ENCODE results near the gene CACNA1B.

Gene CACNA1B

DNA sequence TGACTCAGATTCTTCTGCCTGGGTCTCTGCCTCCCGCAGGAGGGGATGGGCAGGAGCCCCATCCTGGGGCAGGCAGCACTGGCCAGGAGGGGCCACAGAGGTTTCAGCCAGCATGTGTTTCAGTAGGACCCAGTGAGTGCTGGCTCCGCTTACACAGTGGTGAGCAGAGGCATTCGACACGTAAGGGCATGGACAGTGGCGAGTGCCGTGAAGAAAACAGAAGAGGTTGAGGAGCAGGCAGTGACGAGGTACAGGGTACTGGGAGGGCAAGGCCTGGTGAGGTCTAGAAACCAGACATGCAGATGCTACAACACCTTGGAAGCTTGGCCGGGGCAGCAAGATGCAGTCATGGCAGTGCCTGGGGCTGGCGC lies 41.5 kb downstream of the CACNA1B start:
- Histone ChIP-seq H2BK12ac (ENCODE audit: low read length in 2 of 2) (no peak overlapping the region), H2AFZ (ENCODE audit: low read depth, low read length) (no peak overlapping the region), H3K36me3 (ENCODE audit: control insufficient read depth in 1 of 2, insufficient read depth in 2 of 2, low read depth in 1 of 2, low read length in 2 of 2) (no peaks in the 10 kb centered on the region), H2BK5ac (ENCODE audit: low read depth, low read length, poor library complexity, severe bottlenecking) (no peak overlapping the region), H3K23ac (ENCODE audit: low read length in 2 of 2) (no peak overlapping the region), H2BK15ac (ENCODE audit: low read depth, poor library complexity, severe bottlenecking) (no peak overlapping the region), H3K4ac (ENCODE audit: low read depth in 1 of 2, low read length in 2 of 2) (no peak overlapping the region), H3K9me3 (ENCODE audit: control insufficient read depth, low read length) (no peaks in the 10 kb centered on the region), H4K8ac (ENCODE audit: low read length) (no peak overlapping the region), H4K91ac (ENCODE audit: low read length) (peak overlapping the region; percentile 21), H3K4me3 (ENCODE audit: insufficient read depth in 1 of 2, low read depth in 1 of 2, low read length in 2 of 2) (no peak overlapping the region), H3K4me2 (ENCODE audit: low read length, poor library complexity, severe bottlenecking) (no peak overlapping the region), H3K18ac (ENCODE audit: low read depth in 1 of 2, low read length in 2 of 2) (no peak overlapping the region), H3K4me1 (ENCODE audit: control insufficient read depth, insufficient read depth, low read depth, low read length) (peaks cover 1% of the 10 kb centered on the region), H2AK5ac (ENCODE audit: low read length, severe bottlenecking) (no peak overlapping the region), H3K9ac (ENCODE audit: low read length) (no peak overlapping the region), H3K14ac (ENCODE audit: low read length in 2 of 2) (no peak overlapping the region), H3K79me1 (replicated peaks; ENCODE audit: low read length, poor library complexity, severe bottlenecking) (no peaks in the 10 kb centered on the region), H2BK120ac (ENCODE audit: low read depth, low read length) (no peak overlapping the region), H3K27me3 (ENCODE audit: control insufficient read depth in 1 of 2, insufficient read depth in 1 of 2, low read length in 2 of 2) (peaks cover 0 to 2% of the 10 kb centered on the region in 2 experiments), H3K27ac (ENCODE audit: low read length, poor library complexity, severe bottlenecking) (no peak overlapping the region)
- 87% methylated on average over 9 of the region's 9 CpGs for WGBS
- no peak for DNase-seq

DNA sequence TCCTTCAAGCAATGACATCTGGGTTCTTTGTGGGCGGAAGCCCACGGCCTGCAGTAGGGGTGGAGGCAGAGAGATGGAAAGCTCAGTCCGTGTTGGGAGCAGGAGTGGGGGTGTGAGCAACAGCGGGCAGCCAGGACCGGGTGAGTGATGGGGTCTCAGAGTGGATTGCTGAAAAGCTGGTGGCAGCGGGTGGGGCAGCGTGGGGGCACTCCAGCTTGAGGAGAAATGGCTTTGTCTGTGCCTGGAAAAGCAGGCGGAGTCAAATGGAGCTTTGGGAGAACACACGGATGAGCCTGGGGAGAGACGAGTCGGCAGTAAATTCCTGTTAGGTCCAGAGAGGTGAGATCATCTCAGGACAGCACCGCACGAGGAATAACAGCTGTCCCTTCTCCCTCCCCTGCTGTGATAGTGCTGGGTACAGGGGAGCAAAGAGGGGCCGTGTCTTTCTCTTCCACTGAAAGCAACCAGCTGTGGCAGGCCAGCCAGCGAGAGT lies 42.1 kb downstream of the CACNA1B start:
- Histone ChIP-seq H3K27me3 (ENCODE audit: control insufficient read depth in 1 of 2, insufficient read depth in 1 of 2, low read length in 2 of 2) (peaks cover 0 to 2% of the 10 kb centered on the region in 2 experiments), H3K14ac (ENCODE audit: low read length in 2 of 2) (no peak overlapping the region), H3K4me2 (ENCODE audit: low read length, poor library complexity, severe bottlenecking) (no peak overlapping the region), H3K4me1 (ENCODE audit: control insufficient read depth, insufficient read depth, low read depth, low read length) (peaks cover 1% of the 10 kb centered on the region), H2BK15ac (ENCODE audit: low read depth, poor library complexity, severe bottlenecking) (no peak overlapping the region), H3K4me3 (ENCODE audit: insufficient read depth in 1 of 2, low read depth in 1 of 2, low read length in 2 of 2) (no peak overlapping the region), H2BK12ac (ENCODE audit: low read length in 2 of 2) (no peak overlapping the region), H2BK120ac (ENCODE audit: low read depth, low read length) (no peak overlapping the region), H4K91ac (ENCODE audit: low read length) (no peak overlapping the region), H3K18ac (ENCODE audit: low read depth in 1 of 2, low read length in 2 of 2) (no peak overlapping the region), H3K36me3 (ENCODE audit: control insufficient read depth in 1 of 2, insufficient read depth in 2 of 2, low read depth in 1 of 2, low read length in 2 of 2) (no peaks in the 10 kb centered on the region), H3K23ac (ENCODE audit: low read length in 2 of 2) (no peak overlapping the region), H2AFZ (ENCODE audit: low read depth, low read length) (no peak overlapping the region), H3K9me3 (ENCODE audit: control insufficient read depth, low read length) (no peaks in the 10 kb centered on the region), H4K8ac (ENCODE audit: low read length) (no peak overlapping the region), H2BK5ac (ENCODE audit: low read depth, low read length, poor library complexity, severe bottlenecking) (no peak overlapping the region), H2AK5ac (ENCODE audit: low read length, severe bottlenecking) (no peak overlapping the region), H3K79me1 (replicated peaks; ENCODE audit: low read length, poor library complexity, severe bottlenecking) (no peaks in the 10 kb centered on the region), H3K9ac (ENCODE audit: low read length) (no peak overlapping the region), H3K4ac (ENCODE audit: low read depth in 1 of 2, low read length in 2 of 2) (no peak overlapping the region), H3K27ac (ENCODE audit: low read length, poor library complexity, severe bottlenecking) (no peak overlapping the region)
- WGBS = 77% methylated on average over 15 of the region's 15 CpGs
- no peak for DNase-seq

DNA sequence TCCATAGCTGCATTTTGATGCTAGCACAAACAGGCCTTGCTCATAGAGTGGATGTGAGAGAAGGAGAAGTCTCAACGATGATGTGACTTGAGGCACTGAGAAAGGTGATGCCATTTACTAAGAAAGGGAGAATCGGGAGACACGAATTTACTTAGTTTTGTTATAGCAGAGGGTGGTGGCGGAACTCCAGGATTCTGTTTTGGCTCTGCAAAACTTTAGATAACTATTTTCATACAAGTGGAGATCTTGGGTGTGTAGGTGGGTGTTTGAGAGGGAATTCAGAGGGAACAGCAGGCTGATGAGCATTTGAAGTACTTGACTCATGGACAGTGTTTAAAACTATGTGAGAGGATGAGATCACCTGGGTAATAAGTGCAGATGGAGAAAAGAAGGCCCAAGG lies 43.2 kb downstream of the CACNA1B start:
- H2BK5ac ChIP-seq (ENCODE audit: low read depth, low read length, poor library complexity, severe bottlenecking) = no peak overlapping the region
- H3K4me1 ChIP-seq (ENCODE audit: control insufficient read depth, insufficient read depth, low read depth, low read length) = peaks cover 1% of the 10 kb centered on the region
- peaks cover 0 to 2% of the 10 kb centered on the region in 2 experiments for H3K27me3 ChIP-seq (ENCODE audit: control insufficient read depth in 1 of 2, insufficient read depth in 1 of 2, low read length in 2 of 2)
- no peak overlapping the region for H3K4me2 ChIP-seq (ENCODE audit: low read length, poor library complexity, severe bottlenecking)
- H3K27ac ChIP-seq (ENCODE audit: low read length, poor library complexity, severe bottlenecking) = no peak overlapping the region
- no peak overlapping the region for H2BK12ac ChIP-seq (ENCODE audit: low read length in 2 of 2)
- H3K79me1 ChIP-seq (replicated peaks; ENCODE audit: low read length, poor library complexity, severe bottlenecking) = no peaks in the 10 kb centered on the region
- H3K9me3 ChIP-seq (ENCODE audit: control insufficient read depth, low read length) = no peaks in the 10 kb centered on the region
- no peak overlapping the region for H3K4ac ChIP-seq (ENCODE audit: low read depth in 1 of 2, low read length in 2 of 2)
- no peak overlapping the region for H3K14ac ChIP-seq (ENCODE audit: low read length in 2 of 2)
- no peak overlapping the region for H4K8ac ChIP-seq (ENCODE audit: low read length)
- no peak overlapping the region for H3K23ac ChIP-seq (ENCODE audit: low read length in 2 of 2)
- H3K9ac ChIP-seq (ENCODE audit: low read length) = no peak overlapping the region
- H2BK120ac ChIP-seq (ENCODE audit: low read depth, low read length) = no peak overlapping the region
- no peak overlapping the region for H3K4me3 ChIP-seq (ENCODE audit: insufficient read depth in 1 of 2, low read depth in 1 of 2, low read length in 2 of 2)
- no peak for DNase-seq
- WGBS = 84% methylated on average over 4 of the region's 4 CpGs
- H3K36me3 ChIP-seq (ENCODE audit: control insufficient read depth in 1 of 2, insufficient read depth in 2 of 2, low read depth in 1 of 2, low read length in 2 of 2) = no peaks in the 10 kb centered on the region
- H4K91ac ChIP-seq (ENCODE audit: low read length) = no peak overlapping the region
- no peak overlapping the region for H3K18ac ChIP-seq (ENCODE audit: low read depth in 1 of 2, low read length in 2 of 2)
- H2AK5ac ChIP-seq (ENCODE audit: low read length, severe bottlenecking) = no peak overlapping the region
- H2AFZ ChIP-seq (ENCODE audit: low read depth, low read length) = no peak overlapping the region
- no peak overlapping the region for H2BK15ac ChIP-seq (ENCODE audit: low read depth, poor library complexity, severe bottlenecking)

DNA sequence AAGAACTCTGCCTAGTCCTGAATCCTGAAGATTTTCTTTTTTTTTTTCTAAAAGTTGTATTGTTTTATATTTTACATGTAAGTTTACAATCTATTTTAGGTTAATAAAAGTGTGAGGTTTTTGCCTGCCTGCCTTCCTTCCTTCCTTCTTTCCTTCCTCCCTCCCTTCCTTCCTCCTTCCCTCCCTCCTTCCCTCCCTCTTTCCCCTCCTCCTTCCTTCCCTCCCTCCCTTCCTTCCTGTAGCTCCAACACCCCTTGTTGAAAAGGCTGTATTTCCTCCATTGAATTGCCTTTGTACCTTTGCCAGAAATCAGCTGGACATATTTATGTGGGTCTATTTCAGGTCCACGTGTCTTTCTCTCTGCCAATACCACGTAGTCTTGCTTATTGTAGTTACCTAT lies 46.6 kb downstream of the CACNA1B start:
- Histone ChIP-seq H3K79me1 (replicated peaks; ENCODE audit: low read length, poor library complexity, severe bottlenecking) (no peaks in the 10 kb centered on the region), H3K18ac (ENCODE audit: low read depth in 1 of 2, low read length in 2 of 2) (no peak overlapping the region), H2AK5ac (ENCODE audit: low read length, severe bottlenecking) (no peak overlapping the region), H4K8ac (ENCODE audit: low read length) (no peak overlapping the region), H3K14ac (ENCODE audit: low read length in 2 of 2) (no peak overlapping the region), H2BK12ac (ENCODE audit: low read length in 2 of 2) (no peak overlapping the region), H3K4ac (ENCODE audit: low read depth in 1 of 2, low read length in 2 of 2) (no peak overlapping the region), H3K4me2 (ENCODE audit: low read length, poor library complexity, severe bottlenecking) (no peak overlapping the region), H3K27ac (ENCODE audit: low read length, poor library complexity, severe bottlenecking) (no peak overlapping the region), H2BK5ac (ENCODE audit: low read depth, low read length, poor library complexity, severe bottlenecking) (no peak overlapping the region), H3K36me3 (ENCODE audit: control insufficient read depth in 1 of 2, insufficient read depth in 2 of 2, low read depth in 1 of 2, low read length in 2 of 2) (no peaks in the 10 kb centered on the region), H3K4me3 (ENCODE audit: insufficient read depth in 1 of 2, low read depth in 1 of 2, low read length in 2 of 2) (no peak overlapping the region), H3K9ac (ENCODE audit: low read length) (no peak overlapping the region), H2BK120ac (ENCODE audit: low read depth, low read length) (no peak overlapping the region), H3K9me3 (ENCODE audit: control insufficient read depth, low read length) (peaks cover 14% of the 10 kb centered on the region), H3K27me3 (ENCODE audit: control insufficient read depth in 1 of 2, insufficient read depth in 1 of 2, low read length in 2 of 2) (no peaks in the 10 kb centered on the region), H3K23ac (ENCODE audit: low read length in 2 of 2) (no peak overlapping the region), H3K4me1 (ENCODE audit: control insufficient read depth, insufficient read depth, low read depth, low read length) (peaks cover 1% of the 10 kb centered on the region), H2BK15ac (ENCODE audit: low read depth, poor library complexity, severe bottlenecking) (no peak overlapping the region), H2AFZ (ENCODE audit: low read depth, low read length) (no peak overlapping the region), H4K91ac (ENCODE audit: low read length) (no peak overlapping the region)
- no peak for DNase-seq
- WGBS = 51% methylated on average over 2 of the region's 2 CpGs
